ENCODE measurements around the gene CTCF.

CTCF gene

DNA sequence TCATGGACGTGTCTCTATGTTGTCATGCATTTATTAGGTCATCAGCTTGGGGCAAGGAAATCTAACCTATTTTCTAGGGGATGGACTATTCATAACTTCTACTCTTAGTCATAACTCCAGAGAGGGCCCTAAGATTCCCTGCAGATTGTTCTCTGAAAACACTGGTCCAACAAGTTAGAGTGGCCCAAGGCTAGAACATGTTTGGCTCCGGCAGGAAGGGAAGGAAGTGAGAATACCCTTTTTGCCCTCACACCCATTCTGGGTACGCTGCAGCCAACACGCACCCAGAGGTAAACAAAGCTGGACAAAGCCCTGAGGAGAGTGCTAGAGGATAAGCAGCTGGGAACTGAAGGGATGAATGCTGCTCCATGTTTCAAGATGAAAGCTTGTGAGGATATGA is 114.2 kb downstream of the CTCF start:
- no peak overlapping the region for H2AK5ac ChIP-seq (ENCODE audit: low read length, severe bottlenecking)
- no peak overlapping the region for H3K18ac ChIP-seq (ENCODE audit: low read depth in 1 of 2, low read length in 2 of 2)
- DNase-seq: no peak
- no peak overlapping the region for H3K27ac ChIP-seq (ENCODE audit: low read length, poor library complexity, severe bottlenecking)
- peaks cover 24% of the 10 kb centered on the region for H3K4me1 ChIP-seq (ENCODE audit: control insufficient read depth, insufficient read depth, low read depth, low read length)
- no peak overlapping the region for H3K14ac ChIP-seq (ENCODE audit: low read length in 2 of 2)
- H3K9ac ChIP-seq (ENCODE audit: low read length): no peak overlapping the region
- H3K4ac ChIP-seq (ENCODE audit: low read depth in 1 of 2, low read length in 2 of 2): no peak overlapping the region
- H2BK5ac ChIP-seq (ENCODE audit: low read depth, low read length, poor library complexity, severe bottlenecking): no peak overlapping the region
- no peak overlapping the region for H2BK120ac ChIP-seq (ENCODE audit: low read depth, low read length)
- H2AFZ ChIP-seq (ENCODE audit: low read depth, low read length): no peak overlapping the region
- no peak overlapping the region for H3K23ac ChIP-seq (ENCODE audit: low read length in 2 of 2)
- H3K79me1 ChIP-seq (replicated peaks; ENCODE audit: low read length, poor library complexity, severe bottlenecking): peaks cover 11% of the 10 kb centered on the region
- no peak overlapping the region for H4K8ac ChIP-seq (ENCODE audit: low read length)
- H4K91ac ChIP-seq (ENCODE audit: low read length): no peak overlapping the region
- peaks cover 14 to 28% of the 10 kb centered on the region in 2 experiments for H3K36me3 ChIP-seq (ENCODE audit: control insufficient read depth in 1 of 2, insufficient read depth in 2 of 2, low read depth in 1 of 2, low read length in 2 of 2)
- H2BK15ac ChIP-seq (ENCODE audit: low read depth, poor library complexity, severe bottlenecking): no peak overlapping the region
- H3K9me3 ChIP-seq (ENCODE audit: control insufficient read depth, low read length): no peaks in the 10 kb centered on the region
- H3K4me2 ChIP-seq (ENCODE audit: low read length, poor library complexity, severe bottlenecking): no peak overlapping the region
- no peaks in the 10 kb centered on the region for H3K27me3 ChIP-seq (ENCODE audit: control insufficient read depth in 1 of 2, insufficient read depth in 1 of 2, low read length in 2 of 2)
- 91% methylated on average over 4 of the region's 4 CpGs for WGBS
- no peak overlapping the region for H2BK12ac ChIP-seq (ENCODE audit: low read length in 2 of 2)
- no peak overlapping the region for H3K4me3 ChIP-seq (ENCODE audit: insufficient read depth in 1 of 2, low read depth in 1 of 2, low read length in 2 of 2)

DNA sequence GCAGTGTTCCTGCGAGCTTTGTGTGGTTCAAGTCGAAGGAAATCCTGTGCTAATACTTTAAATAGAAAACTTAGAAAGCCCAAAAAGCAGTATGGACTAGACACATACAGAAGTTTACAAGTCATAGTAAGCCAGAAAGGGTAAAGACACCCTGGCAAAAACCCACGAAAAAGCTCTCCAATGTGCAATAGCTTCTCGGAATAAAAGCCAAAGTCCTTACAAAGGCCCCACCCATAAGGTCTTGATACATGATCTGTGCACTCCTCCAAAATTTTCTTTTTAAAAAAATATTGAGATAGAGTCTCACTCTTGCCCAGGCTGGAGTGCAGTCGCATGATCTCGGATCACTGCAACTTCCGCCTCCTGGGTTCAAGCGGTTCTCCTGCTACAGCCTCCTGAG is 114.6 kb downstream of the CTCF start:
- Histone ChIP-seq H3K27me3 (ENCODE audit: control insufficient read depth in 1 of 2, insufficient read depth in 1 of 2, low read length in 2 of 2) (no peaks in the 10 kb centered on the region), H2BK12ac (ENCODE audit: low read length in 2 of 2) (no peak overlapping the region), H4K91ac (ENCODE audit: low read length) (no peak overlapping the region), H3K79me1 (replicated peaks; ENCODE audit: low read length, poor library complexity, severe bottlenecking) (peaks cover 13% of the 10 kb centered on the region), H2AFZ (ENCODE audit: low read depth, low read length) (no peak overlapping the region), H2BK120ac (ENCODE audit: low read depth, low read length) (no peak overlapping the region), H3K4me2 (ENCODE audit: low read length, poor library complexity, severe bottlenecking) (no peak overlapping the region), H3K4ac (ENCODE audit: low read depth in 1 of 2, low read length in 2 of 2) (no peak overlapping the region), H3K23ac (ENCODE audit: low read length in 2 of 2) (no peak overlapping the region), H2AK5ac (ENCODE audit: low read length, severe bottlenecking) (no peak overlapping the region), H3K14ac (ENCODE audit: low read length in 2 of 2) (no peak overlapping the region), H3K4me1 (ENCODE audit: control insufficient read depth, insufficient read depth, low read depth, low read length) (peaks cover 24% of the 10 kb centered on the region), H3K9me3 (ENCODE audit: control insufficient read depth, low read length) (no peaks in the 10 kb centered on the region), H3K9ac (ENCODE audit: low read length) (no peak overlapping the region), H2BK15ac (ENCODE audit: low read depth, poor library complexity, severe bottlenecking) (no peak overlapping the region), H3K27ac (ENCODE audit: low read length, poor library complexity, severe bottlenecking) (no peak overlapping the region), H3K36me3 (ENCODE audit: control insufficient read depth in 1 of 2, insufficient read depth in 2 of 2, low read depth in 1 of 2, low read length in 2 of 2) (peaks cover 14 to 28% of the 10 kb centered on the region in 2 experiments), H3K18ac (ENCODE audit: low read depth in 1 of 2, low read length in 2 of 2) (no peak overlapping the region), H3K4me3 (ENCODE audit: insufficient read depth in 1 of 2, low read depth in 1 of 2, low read length in 2 of 2) (no peak overlapping the region), H2BK5ac (ENCODE audit: low read depth, low read length, poor library complexity, severe bottlenecking) (no peak overlapping the region), H4K8ac (ENCODE audit: low read length) (no peak overlapping the region)
- DNase-seq: no peak
- 99% methylated on average over 8 of the region's 8 CpGs for WGBS

DNA sequence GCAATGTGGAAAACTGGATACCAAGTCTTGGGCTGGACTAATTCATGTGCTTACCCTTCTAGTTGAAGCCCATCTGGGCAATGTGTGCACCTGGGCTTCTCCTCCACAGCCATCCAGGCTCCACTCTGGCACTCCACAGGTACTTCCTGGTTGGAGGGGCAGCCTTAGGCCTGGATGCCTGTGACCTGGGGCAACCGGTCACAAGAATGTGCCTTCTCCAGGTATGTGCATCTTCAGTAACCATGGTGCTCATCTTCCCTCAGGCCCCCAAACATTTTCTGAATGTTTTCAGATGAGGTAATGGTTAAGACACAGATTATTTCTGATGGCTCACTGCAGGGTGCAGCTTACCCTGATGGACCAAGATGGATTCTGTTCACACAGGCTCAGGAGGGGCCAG is 115.4 kb downstream of the CTCF start:
- Histone ChIP-seq H2BK15ac (ENCODE audit: low read depth, poor library complexity, severe bottlenecking) (no peak overlapping the region), H3K23ac (ENCODE audit: low read length in 2 of 2) (no peak overlapping the region), H2BK5ac (ENCODE audit: low read depth, low read length, poor library complexity, severe bottlenecking) (no peak overlapping the region), H3K4me2 (ENCODE audit: low read length, poor library complexity, severe bottlenecking) (no peak overlapping the region), H3K4me1 (ENCODE audit: control insufficient read depth, insufficient read depth, low read depth, low read length) (peaks cover 21% of the 10 kb centered on the region), H3K18ac (ENCODE audit: low read depth in 1 of 2, low read length in 2 of 2) (no peak overlapping the region), H3K9me3 (ENCODE audit: control insufficient read depth, low read length) (no peaks in the 10 kb centered on the region), H3K9ac (ENCODE audit: low read length) (no peak overlapping the region), H3K14ac (ENCODE audit: low read length in 2 of 2) (no peak overlapping the region), H3K27me3 (ENCODE audit: control insufficient read depth in 1 of 2, insufficient read depth in 1 of 2, low read length in 2 of 2) (no peaks in the 10 kb centered on the region), H3K27ac (ENCODE audit: low read length, poor library complexity, severe bottlenecking) (no peak overlapping the region), H2AFZ (ENCODE audit: low read depth, low read length) (no peak overlapping the region), H2BK120ac (ENCODE audit: low read depth, low read length) (no peak overlapping the region), H2AK5ac (ENCODE audit: low read length, severe bottlenecking) (no peak overlapping the region), H2BK12ac (ENCODE audit: low read length in 2 of 2) (no peak overlapping the region), H3K79me1 (replicated peaks; ENCODE audit: low read length, poor library complexity, severe bottlenecking) (peaks cover 11% of the 10 kb centered on the region), H3K4ac (ENCODE audit: low read depth in 1 of 2, low read length in 2 of 2) (no peak overlapping the region), H3K4me3 (ENCODE audit: insufficient read depth in 1 of 2, low read depth in 1 of 2, low read length in 2 of 2) (no peak overlapping the region), H3K36me3 (ENCODE audit: control insufficient read depth in 1 of 2, insufficient read depth in 2 of 2, low read depth in 1 of 2, low read length in 2 of 2) (peaks cover 21 to 30% of the 10 kb centered on the region in 2 experiments), H4K91ac (ENCODE audit: low read length) (no peak overlapping the region), H4K8ac (ENCODE audit: low read length) (no peak overlapping the region)
- WGBS: 87% methylated on average over 1 of the region's 1 CpG
- DNase-seq: no peak

DNA sequence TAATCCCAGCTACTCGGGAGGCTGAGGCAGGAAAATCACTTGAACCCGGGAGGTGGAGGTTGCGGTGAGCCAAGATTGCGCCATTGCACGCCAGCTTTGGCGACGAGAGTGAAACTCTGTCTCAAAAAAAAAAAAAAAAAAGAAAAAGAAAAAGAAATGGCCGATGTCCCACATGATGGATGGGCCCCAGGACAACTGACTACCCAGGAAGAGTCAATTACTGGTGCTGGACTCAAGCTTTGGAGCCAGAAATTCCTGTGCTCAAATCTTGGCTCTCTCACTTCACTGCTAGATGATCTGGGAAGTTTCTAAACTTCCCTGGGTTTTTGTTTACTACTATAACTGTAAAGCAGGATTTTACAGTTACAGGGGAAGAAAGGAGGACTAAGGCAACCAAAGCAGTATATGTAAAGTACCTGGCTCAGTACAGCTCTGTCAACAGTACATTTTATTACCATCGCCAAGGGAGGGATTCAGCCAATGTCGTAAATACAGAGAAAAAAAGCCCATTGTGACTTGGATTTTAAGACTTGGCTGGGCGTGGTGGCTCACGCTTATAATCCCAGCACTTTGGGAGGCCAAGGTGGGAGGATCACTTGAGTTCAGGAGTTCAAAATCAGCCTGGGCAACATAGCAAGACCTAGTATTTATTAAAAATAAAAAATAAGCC is 116.2 kb downstream of the CTCF start:
- no peak overlapping the region for H3K18ac ChIP-seq (ENCODE audit: low read depth in 1 of 2, low read length in 2 of 2)
- no peak overlapping the region for H3K27ac ChIP-seq (ENCODE audit: low read length, poor library complexity, severe bottlenecking)
- WGBS: 97% methylated on average over 12 of the region's 12 CpGs
- H2BK15ac ChIP-seq (ENCODE audit: low read depth, poor library complexity, severe bottlenecking): no peak overlapping the region
- H2BK5ac ChIP-seq (ENCODE audit: low read depth, low read length, poor library complexity, severe bottlenecking): no peak overlapping the region
- H3K27me3 ChIP-seq (ENCODE audit: control insufficient read depth in 1 of 2, insufficient read depth in 1 of 2, low read length in 2 of 2): no peaks in the 10 kb centered on the region
- no peak overlapping the region for H3K9ac ChIP-seq (ENCODE audit: low read length)
- H3K4ac ChIP-seq (ENCODE audit: low read depth in 1 of 2, low read length in 2 of 2): no peak overlapping the region
- no peak overlapping the region for H2AFZ ChIP-seq (ENCODE audit: low read depth, low read length)
- no peak overlapping the region for H2AK5ac ChIP-seq (ENCODE audit: low read length, severe bottlenecking)
- H2BK120ac ChIP-seq (ENCODE audit: low read depth, low read length): no peak overlapping the region
- H3K14ac ChIP-seq (ENCODE audit: low read length in 2 of 2): no peak overlapping the region
- no peak overlapping the region for H3K4me2 ChIP-seq (ENCODE audit: low read length, poor library complexity, severe bottlenecking)
- H3K4me3 ChIP-seq (ENCODE audit: insufficient read depth in 1 of 2, low read depth in 1 of 2, low read length in 2 of 2): no peak overlapping the region
- H3K23ac ChIP-seq (ENCODE audit: low read length in 2 of 2): no peak overlapping the region
- H3K4me1 ChIP-seq (ENCODE audit: control insufficient read depth, insufficient read depth, low read depth, low read length): peaks cover 14% of the 10 kb centered on the region
- peaks cover 28 to 30% of the 10 kb centered on the region in 2 experiments for H3K36me3 ChIP-seq (ENCODE audit: control insufficient read depth in 1 of 2, insufficient read depth in 2 of 2, low read depth in 1 of 2, low read length in 2 of 2)
- H4K8ac ChIP-seq (ENCODE audit: low read length): no peak overlapping the region
- no peaks in the 10 kb centered on the region for H3K9me3 ChIP-seq (ENCODE audit: control insufficient read depth, low read length)
- H4K91ac ChIP-seq (ENCODE audit: low read length): no peak overlapping the region
- no peak overlapping the region for H2BK12ac ChIP-seq (ENCODE audit: low read length in 2 of 2)
- peaks cover 13% of the 10 kb centered on the region for H3K79me1 ChIP-seq (replicated peaks; ENCODE audit: low read length, poor library complexity, severe bottlenecking)
- no peak for DNase-seq

Data from mesenchymal stem cell (in vitro differentiated cells and primary cell).